Type B pancreatic cell (in vitro differentiated cells): ENCODE results near the gene PNLIPRP3. TPM values are rescaled to one million over a fixed set of nuclear protein-coding genes. Genes with fewer than 3 reads are reported as not detected.

Source experiments
- DNase-seq: peaks from one replicate; pipeline ENCODE4 v3.0.0; 2021; ENCODE audit warnings: mixed read lengths; ENCODE audit not compliant: unreplicated experiment; ENCODE audit errors: extremely low spot score
- H3K27ac Mint-ChIP-seq: 2 replicates; pipeline ENCODE4 v1.8.0; 2021; ENCODE audit warnings: mild to moderate bottlenecking, mixed read lengths
- H3K27me3 Mint-ChIP-seq: 2 replicates; pipeline ENCODE4 v1.8.0; 2021; ENCODE audit warnings: mixed read lengths
- H3K36me3 Mint-ChIP-seq: 2 replicates; pipeline ENCODE4 v1.8.0; 2021; ENCODE audit warnings: mixed read lengths
- H3K4me1 Mint-ChIP-seq: one replicate; pipeline ENCODE4 v1.8.0; 2021; ENCODE audit warnings: mixed read lengths; ENCODE audit not compliant: unreplicated experiment
- H3K4me3 Mint-ChIP-seq: 2 replicates; pipeline ENCODE4 v1.8.0; 2021; ENCODE audit warnings: mild to moderate bottlenecking, mixed read lengths
- H3K9me3 Mint-ChIP-seq: 2 replicates; pipeline ENCODE4 v1.8.0; 2021; ENCODE audit warnings: mixed read lengths
- total RNA-seq: library from RNA; stranded (reverse); gene quantifications from 2 replicates; pipeline ENCODE4 v1.2.1, GENCODE V29; 2021; ENCODE audit warnings: low replicate concordance
- TF ChIP-seq, protein P1 (sequence below): fragments of 200-600 bp; sonication (generic); conservative IDR thresholded peaks from 2 replicates; pipeline ENCODE4 v1.5.0; 2021; ENCODE audit warnings: antibody characterized with exemption, mild to moderate bottlenecking

The PNLIPRP3 gene
- total RNA-seq, 1 donor from 2014 or later = not detected

DNA sequence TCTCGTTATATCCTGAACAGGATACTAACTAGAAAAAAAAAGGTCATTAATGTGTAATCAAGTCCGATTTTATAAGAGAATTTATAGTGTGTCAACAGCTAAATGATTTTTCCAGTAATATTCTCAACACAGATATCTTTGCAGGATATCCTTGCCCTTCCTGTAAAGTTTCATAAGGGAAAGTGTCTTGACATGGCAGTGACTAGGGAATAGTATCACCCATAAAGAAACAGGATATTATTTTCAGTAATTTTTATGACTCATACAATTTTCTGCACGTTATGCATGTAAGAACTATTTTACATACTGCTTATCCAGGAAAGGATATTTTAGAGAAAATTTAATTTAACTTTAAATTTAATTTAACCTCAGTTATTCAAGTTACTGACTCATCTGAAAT is 98.6 kb downstream of the PNLIPRP3 start:
- Mint-ChIP-seq H3K4me1 (no peaks in the 10 kb centered on the region), H3K27me3 (peaks cover 11% of the 10 kb centered on the region), H3K36me3 (no peaks in the 10 kb centered on the region), H3K27ac (no peak overlapping the region), H3K9me3 (no peaks in the 10 kb centered on the region), H3K4me3 (no peak overlapping the region)
- DNase-seq = no peak
- TF ChIP-seq, protein P1, sequence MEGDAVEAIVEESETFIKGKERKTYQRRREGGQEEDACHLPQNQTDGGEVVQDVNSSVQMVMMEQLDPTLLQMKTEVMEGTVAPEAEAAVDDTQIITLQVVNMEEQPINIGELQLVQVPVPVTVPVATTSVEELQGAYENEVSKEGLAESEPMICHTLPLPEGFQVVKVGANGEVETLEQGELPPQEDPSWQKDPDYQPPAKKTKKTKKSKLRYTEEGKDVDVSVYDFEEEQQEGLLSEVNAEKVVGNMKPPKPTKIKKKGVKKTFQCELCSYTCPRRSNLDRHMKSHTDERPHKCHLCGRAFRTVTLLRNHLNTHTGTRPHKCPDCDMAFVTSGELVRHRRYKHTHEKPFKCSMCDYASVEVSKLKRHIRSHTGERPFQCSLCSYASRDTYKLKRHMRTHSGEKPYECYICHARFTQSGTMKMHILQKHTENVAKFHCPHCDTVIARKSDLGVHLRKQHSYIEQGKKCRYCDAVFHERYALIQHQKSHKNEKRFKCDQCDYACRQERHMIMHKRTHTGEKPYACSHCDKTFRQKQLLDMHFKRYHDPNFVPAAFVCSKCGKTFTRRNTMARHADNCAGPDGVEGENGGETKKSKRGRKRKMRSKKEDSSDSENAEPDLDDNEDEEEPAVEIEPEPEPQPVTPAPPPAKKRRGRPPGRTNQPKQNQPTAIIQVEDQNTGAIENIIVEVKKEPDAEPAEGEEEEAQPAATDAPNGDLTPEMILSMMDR = no peak

Other genes with a start within 250 kb of the PNLIPRP3 start
- gene GFRA1, start 154.6 kb upstream of the PNLIPRP3 start, total RNA-seq = 11.9 and 45.6 TPM in 2 replicates
- not detected in 2 replicates for gene CCDC172, start 103.4 kb upstream of the PNLIPRP3 start, total RNA-seq
- gene PNLIP, start 118.1 kb downstream of the PNLIPRP3 start, total RNA-seq = not detected in 2 replicates
- gene PNLIPRP1, start 163.1 kb downstream of the PNLIPRP3 start, total RNA-seq = not detected in 2 replicates
- 0.69 and 1.2 TPM in 2 replicates for gene PNLIPRP2, start 193.1 kb downstream of the PNLIPRP3 start, total RNA-seq